ENCODE data around the gene SLFN14.

SLFN14 gene

DNA sequence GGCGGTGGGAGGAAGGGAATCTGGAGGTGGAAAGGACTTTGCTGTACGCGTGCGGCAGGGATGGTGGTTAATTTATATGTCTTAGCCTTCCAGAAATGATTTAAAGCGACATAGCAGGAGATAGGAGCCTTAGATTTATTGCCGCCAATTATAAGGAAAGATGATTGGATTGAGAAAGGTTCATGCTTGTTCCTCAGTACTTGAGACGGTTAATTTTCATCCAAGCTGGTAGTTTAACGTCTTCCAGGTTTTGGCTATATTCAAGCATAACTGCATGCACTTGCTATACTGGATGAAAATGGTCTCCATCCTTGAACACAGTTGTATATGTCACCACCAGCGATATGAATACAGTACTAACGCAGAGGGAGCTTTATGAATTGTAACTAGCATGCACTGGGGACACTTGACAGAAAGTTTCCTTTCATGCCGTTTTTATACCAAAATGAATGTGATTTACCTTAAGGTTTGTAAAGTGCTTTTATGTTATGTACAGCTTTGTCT lies 18.4 kb upstream of the SLFN14 start:
- DNase-seq (ENCODE audit: extremely low read depth, low read depth): no peak
- TF ChIP-seq, protein P1, sequence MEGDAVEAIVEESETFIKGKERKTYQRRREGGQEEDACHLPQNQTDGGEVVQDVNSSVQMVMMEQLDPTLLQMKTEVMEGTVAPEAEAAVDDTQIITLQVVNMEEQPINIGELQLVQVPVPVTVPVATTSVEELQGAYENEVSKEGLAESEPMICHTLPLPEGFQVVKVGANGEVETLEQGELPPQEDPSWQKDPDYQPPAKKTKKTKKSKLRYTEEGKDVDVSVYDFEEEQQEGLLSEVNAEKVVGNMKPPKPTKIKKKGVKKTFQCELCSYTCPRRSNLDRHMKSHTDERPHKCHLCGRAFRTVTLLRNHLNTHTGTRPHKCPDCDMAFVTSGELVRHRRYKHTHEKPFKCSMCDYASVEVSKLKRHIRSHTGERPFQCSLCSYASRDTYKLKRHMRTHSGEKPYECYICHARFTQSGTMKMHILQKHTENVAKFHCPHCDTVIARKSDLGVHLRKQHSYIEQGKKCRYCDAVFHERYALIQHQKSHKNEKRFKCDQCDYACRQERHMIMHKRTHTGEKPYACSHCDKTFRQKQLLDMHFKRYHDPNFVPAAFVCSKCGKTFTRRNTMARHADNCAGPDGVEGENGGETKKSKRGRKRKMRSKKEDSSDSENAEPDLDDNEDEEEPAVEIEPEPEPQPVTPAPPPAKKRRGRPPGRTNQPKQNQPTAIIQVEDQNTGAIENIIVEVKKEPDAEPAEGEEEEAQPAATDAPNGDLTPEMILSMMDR (IDR thresholded peaks at IDR 0.05; ENCODE audit: low read depth, low read length, missing control alignments): no peak
- H3K4me3 ChIP-seq (replicated peaks; ENCODE audit: low read depth, low read length): peak overlapping the region; percentile 74

DNA sequence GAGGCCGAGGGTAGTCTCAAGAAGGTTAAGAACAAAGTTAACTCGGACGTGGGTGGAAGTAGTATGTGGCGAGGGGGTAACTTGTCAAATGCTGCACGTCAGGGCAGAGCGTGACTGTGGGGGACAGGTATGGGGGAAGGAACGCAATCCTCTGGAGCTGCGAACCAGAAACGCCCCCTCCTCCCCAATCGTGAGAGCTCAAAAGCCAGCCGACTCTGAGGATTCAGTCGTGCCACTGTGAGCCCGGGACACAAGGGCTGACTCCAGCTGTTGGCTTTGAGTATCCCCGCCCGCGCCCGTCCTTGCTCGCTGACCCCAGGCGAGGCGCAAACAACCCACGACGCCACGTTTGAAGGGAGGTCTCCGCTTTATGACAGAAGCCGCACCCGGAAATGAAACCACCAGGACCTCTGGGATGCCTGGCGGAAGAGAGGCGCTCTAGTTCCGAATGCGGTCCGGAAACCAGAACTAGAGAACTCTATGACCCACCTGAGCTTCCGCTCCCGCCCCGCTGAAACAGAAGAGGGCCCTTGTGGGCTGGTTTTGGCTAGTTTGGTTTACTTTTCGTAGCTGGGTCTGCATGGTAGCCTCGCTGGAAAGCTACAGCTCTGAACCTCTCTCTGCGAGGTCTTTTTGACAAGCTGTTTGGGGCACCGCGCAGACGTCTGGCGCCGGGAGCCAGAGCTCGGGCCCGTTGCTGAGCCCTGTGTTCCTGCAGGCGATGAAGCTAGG lies 17.7 kb upstream of the SLFN14 start, which contains the start of gene PEX12:
Gene PEX12 (minus strand): TSS at position 375 of the 732 bp plus-strand sequence. CDS start 550 bp downstream, outside the sequence.
- TF ChIP-seq, protein P1 (IDR thresholded peaks at IDR 0.05; ENCODE audit: low read depth, low read length, missing control alignments): no peak
- DNase-seq (ENCODE audit: extremely low read depth, low read depth): peak; percentile 82

DNA sequence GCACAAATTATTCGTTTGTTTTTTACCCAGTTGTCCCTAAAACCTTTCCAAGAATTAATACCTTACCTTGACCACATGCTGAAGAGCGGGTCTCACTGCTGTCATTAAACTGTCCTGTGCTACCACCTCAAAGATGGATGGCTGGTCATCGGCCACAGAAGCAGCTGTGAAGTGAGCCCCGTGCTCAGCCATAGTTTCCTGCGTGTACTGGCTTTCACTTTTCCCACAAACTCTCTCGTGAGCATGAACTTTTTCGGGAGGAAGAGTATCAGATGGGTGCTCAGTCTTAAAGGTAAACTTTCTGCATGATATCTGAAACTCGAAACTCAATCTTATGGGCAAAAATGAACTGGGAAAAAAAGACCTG lies 17.2 kb upstream of the SLFN14 start:
- DNase-seq (ENCODE audit: extremely low read depth, low read depth): no peak
- H3K4me3 ChIP-seq (replicated peaks; ENCODE audit: low read depth, low read length): peak overlapping the region; percentile 74
- TF ChIP-seq, protein P1 (IDR thresholded peaks at IDR 0.05; ENCODE audit: low read depth, low read length, missing control alignments): no peak

More for the DNA sequence above, 17.7 kb upstream of the SLFN14 start, which contains the start of gene PEX12:
- H3K4me3 ChIP-seq (replicated peaks; ENCODE audit: low read depth, low read length): peak within 1 kb of the TSS; percentile 74

DNA sequence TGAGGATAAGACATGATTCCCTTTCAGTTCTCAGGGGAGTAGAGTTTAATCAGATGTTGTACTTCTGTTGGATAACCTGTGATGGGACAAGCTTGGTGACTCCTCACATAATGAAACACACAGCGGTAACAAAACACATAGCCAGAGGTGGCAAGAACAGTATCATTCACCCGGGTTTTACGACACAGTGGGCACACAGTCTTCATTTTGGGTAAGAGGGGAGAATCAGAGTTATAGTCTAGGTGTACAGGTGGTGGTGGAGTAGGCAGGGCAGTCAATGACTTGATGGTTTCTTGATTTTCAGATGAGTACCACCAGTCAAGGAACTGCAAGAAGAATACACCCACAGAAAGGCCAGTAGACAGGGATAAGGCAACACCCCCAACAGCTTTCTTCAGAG lies 15.1 kb upstream of the SLFN14 start:
- no peak overlapping the region for H3K4me3 ChIP-seq (replicated peaks; ENCODE audit: low read depth, low read length)
- DNase-seq (ENCODE audit: extremely low read depth, low read depth): no peak
- TF ChIP-seq, protein P1 (IDR thresholded peaks at IDR 0.05; ENCODE audit: low read depth, low read length, missing control alignments): no peak

DNA sequence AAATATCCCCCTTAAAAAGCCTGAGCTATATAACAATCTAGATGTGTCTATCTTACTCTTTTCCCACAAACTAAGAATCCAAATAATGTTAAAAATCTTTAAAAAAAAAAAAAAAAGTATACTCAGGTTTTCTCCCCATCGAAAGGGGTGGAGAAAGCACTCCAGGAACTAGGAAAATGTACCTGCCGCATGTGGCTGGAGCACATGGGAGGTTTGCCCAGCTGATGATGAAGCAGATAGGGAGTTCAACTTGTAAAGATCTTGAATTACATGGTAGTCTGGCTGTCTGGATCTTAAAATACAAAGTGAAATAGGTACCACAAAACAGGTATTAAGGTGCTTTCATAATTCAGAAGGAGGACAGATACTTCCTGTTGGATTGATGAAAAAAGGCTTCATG lies 8.8 kb upstream of the SLFN14 start:
- H3K4me3 ChIP-seq (replicated peaks; ENCODE audit: low read depth, low read length): peak overlapping the region; percentile 97
- DNase-seq (ENCODE audit: extremely low read depth, low read depth): no peak
- TF ChIP-seq, protein P1 (IDR thresholded peaks at IDR 0.05; ENCODE audit: low read depth, low read length, missing control alignments): no peak

DNA sequence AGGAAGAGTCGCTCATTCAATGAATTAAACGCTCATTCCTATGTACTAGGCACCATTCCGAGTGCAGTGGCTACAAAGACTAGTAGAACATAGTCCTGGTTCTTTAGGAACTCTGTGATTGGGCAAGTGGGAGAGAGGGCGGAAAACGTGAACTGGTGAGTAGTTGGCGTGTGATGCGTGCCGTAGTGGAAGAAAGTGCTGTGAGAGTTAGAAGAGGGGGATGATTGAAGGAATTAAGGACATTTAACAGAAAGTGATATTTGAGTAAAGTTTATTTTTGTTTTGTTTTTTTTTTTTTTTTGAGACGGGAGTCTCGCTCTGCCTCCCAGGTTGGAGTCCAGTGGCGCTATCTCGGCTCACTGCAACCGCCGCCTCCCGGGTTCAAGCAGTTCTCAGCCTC lies 7.9 kb upstream of the SLFN14 start:
- H3K4me3 ChIP-seq (replicated peaks; ENCODE audit: low read depth, low read length): peak overlapping the region; percentile 97
- TF ChIP-seq, protein P1 (IDR thresholded peaks at IDR 0.05; ENCODE audit: low read depth, low read length, missing control alignments): no peak
- no peak for DNase-seq (ENCODE audit: extremely low read depth, low read depth)
